ENCODE results near the gene DPYSL5.

Gene DPYSL5

GRCh38 chr2:26840937-26841610 is 6.9 kb upstream of the DPYSL5 start:
- DNase-seq (ENCODE audit: low spot score) (no peak), ATAC-seq (ENCODE audit: low read depth) (peak; percentile 58; the same call in 2 of the 3 replicates)
- H3K4me1 ChIP-seq (ENCODE audit: insufficient read depth, poor library complexity, severe bottlenecking): no peaks in the 10 kb centered on the region
- H3K27me3 ChIP-seq (ENCODE audit: insufficient read depth, poor library complexity, severe bottlenecking): peaks cover 25% of the 10 kb centered on the region
- TF ChIP-seq, protein P1, sequence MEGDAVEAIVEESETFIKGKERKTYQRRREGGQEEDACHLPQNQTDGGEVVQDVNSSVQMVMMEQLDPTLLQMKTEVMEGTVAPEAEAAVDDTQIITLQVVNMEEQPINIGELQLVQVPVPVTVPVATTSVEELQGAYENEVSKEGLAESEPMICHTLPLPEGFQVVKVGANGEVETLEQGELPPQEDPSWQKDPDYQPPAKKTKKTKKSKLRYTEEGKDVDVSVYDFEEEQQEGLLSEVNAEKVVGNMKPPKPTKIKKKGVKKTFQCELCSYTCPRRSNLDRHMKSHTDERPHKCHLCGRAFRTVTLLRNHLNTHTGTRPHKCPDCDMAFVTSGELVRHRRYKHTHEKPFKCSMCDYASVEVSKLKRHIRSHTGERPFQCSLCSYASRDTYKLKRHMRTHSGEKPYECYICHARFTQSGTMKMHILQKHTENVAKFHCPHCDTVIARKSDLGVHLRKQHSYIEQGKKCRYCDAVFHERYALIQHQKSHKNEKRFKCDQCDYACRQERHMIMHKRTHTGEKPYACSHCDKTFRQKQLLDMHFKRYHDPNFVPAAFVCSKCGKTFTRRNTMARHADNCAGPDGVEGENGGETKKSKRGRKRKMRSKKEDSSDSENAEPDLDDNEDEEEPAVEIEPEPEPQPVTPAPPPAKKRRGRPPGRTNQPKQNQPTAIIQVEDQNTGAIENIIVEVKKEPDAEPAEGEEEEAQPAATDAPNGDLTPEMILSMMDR (IDR thresholded peaks at IDR 0.05; ENCODE audit: poor library complexity, severe bottlenecking): no peak
- H3K27ac ChIP-seq (ENCODE audit: poor library complexity, severe bottlenecking): no peak overlapping the region
- H3K9me3 ChIP-seq (ENCODE audit: severe bottlenecking): no peaks in the 10 kb centered on the region
- H3K36me3 ChIP-seq (ENCODE audit: low read depth): no peaks in the 10 kb centered on the region
- H3K4me3 ChIP-seq (ENCODE audit: severe bottlenecking): no peak overlapping the region

GRCh38 chr2:26843041-26843440 is 4.9 kb upstream of the DPYSL5 start:
- TF ChIP-seq, protein P1 (IDR thresholded peaks at IDR 0.05; ENCODE audit: poor library complexity, severe bottlenecking): no peak
- Histone ChIP-seq H3K9me3 (ENCODE audit: severe bottlenecking) (no peaks in the 10 kb centered on the region), H3K36me3 (ENCODE audit: low read depth) (no peaks in the 10 kb centered on the region), H3K27ac (ENCODE audit: poor library complexity, severe bottlenecking) (no peak overlapping the region), H3K4me1 (ENCODE audit: insufficient read depth, poor library complexity, severe bottlenecking) (no peaks in the 10 kb centered on the region), H3K27me3 (ENCODE audit: insufficient read depth, poor library complexity, severe bottlenecking) (peaks cover 45% of the 10 kb centered on the region), H3K4me3 (ENCODE audit: severe bottlenecking) (no peak overlapping the region)
- ATAC-seq (ENCODE audit: low read depth) (no peak), DNase-seq (ENCODE audit: low spot score) (no peak)

DNA sequence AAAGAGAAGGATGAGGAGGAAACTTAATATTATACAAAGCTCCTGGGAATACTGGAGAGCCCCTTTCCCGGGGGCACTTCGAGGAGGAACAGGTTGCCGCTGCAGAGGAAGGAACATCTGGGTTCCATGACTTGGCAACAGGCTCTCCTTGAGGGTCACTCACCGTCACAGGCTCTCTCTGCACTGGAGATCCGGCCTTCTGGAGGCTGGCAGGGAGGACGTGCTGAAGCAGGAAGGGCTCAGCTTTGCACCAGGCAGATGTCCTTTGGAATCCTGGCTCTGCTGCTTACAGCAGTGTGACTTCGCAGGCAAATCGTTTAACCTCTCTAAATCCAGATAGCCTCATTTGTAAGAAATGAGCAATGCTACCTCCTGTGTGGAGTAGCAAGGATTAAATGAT is 2.9 kb upstream of the DPYSL5 start:
- peaks cover 54% of the 10 kb centered on the region for H3K27me3 ChIP-seq (ENCODE audit: insufficient read depth, poor library complexity, severe bottlenecking)
- no peak overlapping the region for H3K4me3 ChIP-seq (ENCODE audit: severe bottlenecking)
- H3K4me1 ChIP-seq (ENCODE audit: insufficient read depth, poor library complexity, severe bottlenecking): no peaks in the 10 kb centered on the region
- no peaks in the 10 kb centered on the region for H3K36me3 ChIP-seq (ENCODE audit: low read depth)
- no peak overlapping the region for H3K27ac ChIP-seq (ENCODE audit: poor library complexity, severe bottlenecking)
- TF ChIP-seq, protein P1 (IDR thresholded peaks at IDR 0.05; ENCODE audit: poor library complexity, severe bottlenecking): no peak
- no peak for DNase-seq (ENCODE audit: low spot score)
- no peaks in the 10 kb centered on the region for H3K9me3 ChIP-seq (ENCODE audit: severe bottlenecking)
- ATAC-seq (ENCODE audit: low read depth): no peak

- peaks cover 70% of the 10 kb centered on the region for H3K27me3 ChIP-seq (ENCODE audit: insufficient read depth, poor library complexity, severe bottlenecking)
Observed at GRCh38 chr2:26846334-26847306, 1.3 kb upstream of the DPYSL5 start.

More at GRCh38 chr2:26846334-26847306, 1.3 kb upstream of the DPYSL5 start:
- H3K27ac ChIP-seq (ENCODE audit: poor library complexity, severe bottlenecking): no peak overlapping the region
- no peaks in the 10 kb centered on the region for H3K36me3 ChIP-seq (ENCODE audit: low read depth)
- TF ChIP-seq, protein P1 (IDR thresholded peaks at IDR 0.05; ENCODE audit: poor library complexity, severe bottlenecking): peak; percentile 87
- H3K4me1 ChIP-seq (ENCODE audit: insufficient read depth, poor library complexity, severe bottlenecking): no peaks in the 10 kb centered on the region
- ATAC-seq (ENCODE audit: low read depth) (peak; percentile 73), DNase-seq (ENCODE audit: low spot score) (no peak)
- no peaks in the 10 kb centered on the region for H3K9me3 ChIP-seq (ENCODE audit: severe bottlenecking)
- no peak overlapping the region for H3K4me3 ChIP-seq (ENCODE audit: severe bottlenecking)
